ENCODE results near the gene ADGRB3.

Gene ADGRB3

DNA sequence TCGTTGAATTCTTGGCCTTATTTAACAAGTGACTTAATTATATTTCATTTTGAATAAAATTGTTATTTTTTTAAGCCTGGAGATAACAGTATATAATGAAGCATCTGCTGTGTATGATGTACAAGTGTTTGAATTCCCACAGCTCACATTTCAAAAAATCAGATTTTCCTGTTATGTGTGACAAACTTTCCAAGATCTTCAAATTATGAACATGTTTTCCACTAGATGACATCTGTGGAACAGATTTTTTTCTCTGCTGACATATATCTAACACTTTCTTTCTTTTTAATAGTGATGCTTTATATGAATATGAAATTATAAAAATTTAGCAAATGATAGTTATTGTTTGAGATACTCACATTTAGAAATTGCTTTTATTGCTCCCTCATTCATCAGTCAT, 678.9 kb downstream of the ADGRB3 start:
- no peak for DNase-seq

DNA sequence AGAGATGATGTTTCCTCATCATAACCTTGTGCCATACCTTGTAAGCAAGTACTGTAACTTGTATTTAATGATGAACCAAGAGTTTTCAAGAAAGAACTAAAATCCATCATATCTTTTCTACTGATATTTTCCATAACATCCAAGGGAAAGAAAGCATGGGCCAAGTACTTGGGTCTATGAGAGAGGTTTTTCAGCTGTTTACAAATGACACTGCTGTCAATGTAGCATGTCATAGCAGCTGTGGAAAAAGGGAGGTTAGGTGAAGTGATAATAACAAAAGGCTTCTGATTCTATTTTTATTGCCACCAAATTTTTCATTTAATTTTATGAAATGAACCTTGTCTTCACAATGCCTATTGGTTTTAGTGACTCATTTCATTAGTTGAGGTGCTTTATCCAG, 679.4 kb downstream of the ADGRB3 start:
- DNase-seq, result no peak

DNA sequence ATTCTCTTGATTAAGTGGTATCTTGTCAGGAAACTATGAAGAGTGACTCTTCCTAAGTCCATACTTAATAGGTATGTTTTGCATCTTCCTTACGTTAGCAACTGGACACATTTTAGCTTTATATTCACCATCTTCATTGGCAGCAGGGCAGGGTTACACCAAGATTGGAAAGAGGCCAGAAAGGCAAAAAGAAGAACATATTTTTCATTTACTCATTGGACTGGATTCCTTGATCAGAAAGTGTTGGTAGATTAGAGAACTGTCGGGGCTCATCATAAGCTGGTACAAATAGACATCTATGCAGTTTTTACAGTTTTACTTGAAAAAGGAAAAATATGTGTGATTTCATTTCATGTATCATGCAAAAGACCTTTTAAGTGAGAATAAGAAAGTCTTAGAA, 696.8 kb downstream of the ADGRB3 start:
- DNase-seq, result no peak

DNA sequence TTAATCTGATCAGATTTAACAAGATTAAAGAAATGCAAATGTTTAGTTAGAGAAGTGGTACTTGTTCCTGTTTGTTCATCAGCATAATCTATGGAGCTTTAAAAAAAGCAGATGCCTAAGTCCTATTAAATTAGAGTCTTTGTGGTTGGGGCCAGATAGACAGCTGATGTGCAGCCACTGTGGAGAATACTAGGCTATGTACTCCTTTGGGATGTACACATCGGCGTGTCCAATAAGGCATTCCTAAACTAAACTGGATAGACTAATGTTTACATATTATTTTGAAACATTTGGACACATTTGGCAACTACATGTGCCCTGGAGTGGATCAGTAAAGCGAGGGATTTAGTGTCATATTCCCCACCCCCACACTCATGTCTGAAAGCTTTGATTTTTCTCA, 702.2 kb downstream of the ADGRB3 start:
- DNase-seq, result no peak

DNA sequence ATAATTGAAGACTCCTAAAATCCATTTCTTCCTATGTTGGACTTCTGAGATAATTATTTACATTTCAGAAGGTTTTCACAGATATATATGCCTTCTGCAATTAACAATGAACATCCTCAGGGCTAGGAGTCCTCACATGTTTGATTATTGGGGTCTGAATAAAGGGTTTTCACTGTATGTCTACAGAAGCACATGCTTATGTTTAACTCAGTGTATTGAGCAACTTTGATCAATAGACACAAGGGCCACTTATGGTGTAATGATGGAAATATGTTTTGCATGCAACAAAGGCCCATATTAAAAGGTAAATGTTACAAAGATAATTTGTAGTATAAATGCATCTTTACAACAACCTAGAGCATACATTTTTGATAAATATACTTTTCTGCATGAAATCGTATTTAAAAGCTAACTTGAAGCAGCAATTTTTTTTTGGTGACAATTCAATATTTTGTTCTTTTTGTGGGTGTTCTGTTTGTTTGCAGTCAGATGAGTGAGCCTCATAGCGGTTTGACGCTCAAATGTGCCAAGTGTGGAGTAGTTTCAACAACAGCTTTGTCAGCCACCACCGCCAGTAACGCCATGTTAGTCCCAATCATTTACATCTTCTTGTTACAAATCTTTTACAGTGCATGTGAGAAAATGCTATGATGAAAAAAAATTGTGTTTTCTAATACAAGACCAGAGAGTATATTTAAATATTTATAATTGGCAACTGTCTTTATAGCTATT, 703.5 kb downstream of the ADGRB3 start:
- DNase-seq, result no peak

DNA sequence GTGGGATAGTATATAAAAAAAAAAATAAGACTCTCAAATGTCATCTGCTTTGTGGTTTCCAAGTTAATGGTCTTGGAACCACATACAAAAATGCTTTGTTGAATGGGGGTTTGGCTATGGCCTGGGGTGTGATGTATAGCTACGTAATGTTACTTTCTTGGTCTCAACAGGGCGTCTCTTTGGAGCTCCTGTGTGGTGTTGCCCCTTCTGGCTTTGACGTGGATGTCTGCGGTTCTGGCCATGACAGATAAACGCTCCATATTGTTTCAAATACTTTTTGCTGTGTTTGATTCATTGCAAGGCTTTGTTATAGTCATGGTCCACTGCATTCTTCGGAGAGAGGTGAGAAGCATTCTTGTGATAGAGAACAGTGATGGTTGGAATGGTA, 704.1 kb downstream of the ADGRB3 start:
- no peak for DNase-seq

DNA sequence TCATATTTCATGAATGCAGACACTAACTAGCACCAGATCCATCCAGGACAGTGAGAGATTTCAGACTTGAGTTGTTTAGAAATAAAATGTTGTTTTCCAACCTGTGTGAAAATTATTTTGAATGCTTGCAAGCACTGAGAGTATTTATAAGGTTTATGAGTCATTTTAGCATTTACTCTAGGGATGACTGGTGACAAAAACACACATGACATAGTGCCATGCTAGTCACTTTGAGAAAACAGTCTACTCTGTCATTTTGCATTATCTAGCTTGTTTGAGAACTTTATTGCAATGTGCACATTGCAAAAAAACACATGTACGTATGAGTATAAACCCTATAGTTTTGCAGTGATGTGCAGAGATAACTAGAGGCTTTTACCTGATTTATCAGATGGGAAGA, 705.1 kb downstream of the ADGRB3 start:
- DNase-seq, result no peak

DNA sequence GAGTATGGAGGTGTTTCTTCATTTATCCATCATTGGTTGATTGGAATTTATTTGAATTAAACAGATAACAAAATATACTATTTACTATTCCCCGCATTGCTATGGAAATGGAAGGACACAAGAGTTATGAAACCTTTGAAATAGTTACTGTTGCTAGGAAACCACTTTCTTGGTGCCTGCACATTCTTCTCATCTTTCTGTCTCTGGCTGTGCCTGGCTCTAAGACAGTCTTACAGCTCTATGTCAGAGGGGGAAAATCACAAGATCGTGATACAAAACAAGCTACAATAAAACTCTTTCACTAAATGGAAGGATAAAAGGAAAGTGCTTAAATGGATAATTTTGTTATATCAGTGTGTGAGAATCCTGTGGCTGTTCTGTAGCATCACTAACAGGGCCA, 708.8 kb downstream of the ADGRB3 start:
- DNase-seq, result peak in 3 of 51 donors; percentile 5 to 23 (median 5)

DNA sequence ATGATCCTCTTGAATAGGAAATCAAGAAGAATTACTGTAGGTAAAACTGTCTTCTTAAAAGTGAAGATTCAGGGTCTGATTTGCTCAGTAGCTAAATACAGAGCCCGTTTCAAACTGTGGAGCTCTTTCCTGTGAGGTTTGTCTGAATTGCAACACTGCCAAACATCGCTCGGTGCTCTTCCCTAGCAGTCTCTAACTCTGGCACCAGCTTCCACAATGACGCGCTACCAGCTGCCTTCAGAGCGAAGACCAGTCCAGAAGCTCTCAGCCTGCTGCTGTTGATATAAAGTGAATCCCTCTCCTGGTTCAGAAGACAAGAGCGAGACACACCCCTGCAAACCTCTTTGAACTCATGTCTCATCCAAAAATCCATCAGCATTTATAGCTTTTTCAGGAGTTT, 714.7 kb downstream of the ADGRB3 start:
- DNase-seq, result peak in 36 of 51 donors; percentile 1 to 65 (median 17)

DNA sequence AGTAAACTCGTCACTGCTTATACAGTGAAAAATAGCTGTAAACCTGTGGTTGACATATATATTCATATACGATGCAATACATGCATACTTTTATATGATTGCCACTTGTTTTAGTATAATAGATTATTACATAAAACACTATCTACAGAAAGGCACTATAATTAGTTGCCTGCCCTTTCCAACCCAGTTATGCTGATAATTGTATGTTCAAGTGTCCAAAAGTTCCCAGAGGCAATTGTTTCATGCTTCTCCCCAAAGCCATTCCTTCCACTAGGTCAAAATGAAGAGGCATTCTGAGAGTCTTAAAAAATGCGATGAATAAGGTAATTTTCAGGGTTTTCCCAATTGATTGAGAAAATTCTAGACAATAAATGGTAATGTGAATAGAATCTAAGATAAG, 727.1 kb downstream of the ADGRB3 start:
- DNase-seq, result no peak

DNA sequence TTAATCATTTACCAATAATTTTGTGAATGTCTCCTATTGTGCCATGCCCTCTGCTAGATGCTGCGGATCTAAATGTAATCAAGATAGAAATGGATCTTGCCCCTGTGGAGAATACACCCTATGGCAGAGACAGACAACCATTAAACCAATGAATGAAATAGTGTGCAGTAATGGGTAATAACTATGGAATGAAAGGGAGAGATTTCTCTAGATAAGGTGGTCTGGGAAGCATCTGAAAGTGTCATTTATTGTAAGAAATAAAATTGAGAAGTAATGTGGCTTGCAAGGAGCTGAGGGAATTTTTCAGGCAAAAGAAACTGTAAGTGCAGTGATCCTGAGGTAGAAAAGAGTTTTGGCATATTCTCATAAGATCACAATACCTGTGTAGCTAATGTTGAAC, 731.7 kb downstream of the ADGRB3 start:
- no peak for DNase-seq

DNA sequence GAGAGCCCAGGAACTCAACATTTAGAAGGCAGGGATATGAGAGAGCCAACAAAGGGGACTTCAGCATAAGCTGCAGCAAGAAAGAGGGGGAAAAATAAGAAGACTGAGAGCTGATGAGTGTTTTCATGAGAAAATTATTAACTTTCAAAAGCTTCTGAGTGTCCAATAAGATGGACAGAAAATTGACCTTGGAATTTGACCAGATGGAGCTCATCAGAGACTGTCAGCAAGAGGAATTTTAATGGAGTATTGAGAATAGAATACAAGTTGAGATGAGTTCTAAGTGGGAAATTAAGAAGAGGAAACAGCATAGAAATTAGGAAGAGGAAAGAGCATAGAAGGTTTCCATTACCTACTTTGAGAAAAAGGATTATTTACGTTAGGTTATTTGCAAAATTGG, 733.5 kb downstream of the ADGRB3 start:
- DNase-seq, result no peak

DNA sequence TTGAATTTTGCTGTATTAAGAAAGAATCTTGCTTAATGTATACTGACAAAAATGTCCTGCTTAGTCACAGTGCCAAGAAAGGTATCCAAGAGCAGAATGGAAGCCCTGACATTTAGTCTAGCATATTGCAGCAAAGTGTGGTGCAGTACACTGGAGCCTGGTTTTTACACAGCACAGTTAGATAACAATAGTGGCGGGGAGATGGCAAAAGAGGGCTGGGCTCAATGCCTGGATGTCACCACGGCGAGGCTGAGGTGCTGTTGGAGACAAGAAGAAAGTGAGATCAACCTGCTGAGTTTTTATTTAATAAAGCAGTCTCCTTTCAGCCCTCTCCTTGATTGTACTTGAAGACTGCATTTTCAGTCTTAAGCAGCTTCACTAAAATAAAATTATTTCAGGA, 735.7 kb downstream of the ADGRB3 start:
- DNase-seq, result peak in 6 of 51 donors; percentile 0 to 26 (median 2)

DNA sequence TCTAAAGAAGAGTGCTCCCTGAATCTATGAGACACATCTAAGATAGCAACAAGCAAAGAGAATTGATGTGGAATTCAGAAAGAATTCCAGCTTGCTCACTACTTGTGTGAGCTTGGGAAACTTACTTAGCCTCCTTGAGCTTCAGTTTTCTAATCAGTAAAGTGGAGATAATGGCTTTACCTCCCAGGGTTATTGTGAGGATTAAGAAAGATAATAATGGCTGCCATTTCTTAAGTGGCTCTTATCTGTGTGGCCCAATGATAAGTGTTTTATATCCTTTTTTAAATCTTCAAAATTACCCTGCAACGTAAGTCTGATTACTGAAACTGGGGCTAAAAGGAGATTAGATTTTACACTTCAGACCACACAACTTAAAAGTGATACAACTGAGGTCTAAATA, 743.2 kb downstream of the ADGRB3 start:
- DNase-seq, result no peak

DNA sequence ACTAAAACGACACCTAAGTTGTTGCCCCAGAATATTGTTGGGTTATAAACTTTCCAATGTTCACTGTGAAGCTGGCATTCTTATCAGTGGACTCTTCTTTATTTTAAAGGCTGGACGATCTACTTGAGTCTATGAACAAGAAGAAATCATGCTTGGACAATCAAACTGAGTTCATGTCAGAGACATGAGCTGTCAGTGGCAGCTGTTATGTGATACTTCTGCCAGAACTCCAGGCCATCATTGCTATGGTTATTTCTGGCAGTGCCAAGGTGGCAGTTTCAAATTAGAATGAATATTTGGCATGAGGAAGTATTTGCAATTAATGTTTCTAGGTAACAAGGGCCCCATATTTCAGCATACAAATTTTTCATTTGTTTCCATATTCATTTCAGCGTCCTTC, 744.4 kb downstream of the ADGRB3 start:
- no peak for DNase-seq

DNA sequence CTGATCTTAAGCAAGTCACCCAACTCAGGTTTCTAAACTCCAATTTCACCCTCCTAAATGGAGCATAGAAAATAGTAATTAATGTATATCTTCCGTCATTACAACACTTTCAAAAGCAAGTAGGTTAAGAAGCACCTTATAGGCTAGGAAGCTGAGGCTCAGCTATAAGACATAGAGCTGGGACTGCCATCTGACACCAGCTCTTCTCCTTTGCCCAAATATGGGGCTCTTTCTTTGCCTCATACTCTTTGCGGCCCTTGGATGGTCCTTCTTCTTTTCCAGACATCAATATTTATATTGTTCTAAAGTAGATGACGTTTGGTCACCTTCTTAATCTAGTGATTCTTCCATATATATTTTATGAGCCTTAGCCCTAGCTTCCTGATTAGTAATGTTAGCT, 748.5 kb downstream of the ADGRB3 start:
- DNase-seq, result no peak

DNA sequence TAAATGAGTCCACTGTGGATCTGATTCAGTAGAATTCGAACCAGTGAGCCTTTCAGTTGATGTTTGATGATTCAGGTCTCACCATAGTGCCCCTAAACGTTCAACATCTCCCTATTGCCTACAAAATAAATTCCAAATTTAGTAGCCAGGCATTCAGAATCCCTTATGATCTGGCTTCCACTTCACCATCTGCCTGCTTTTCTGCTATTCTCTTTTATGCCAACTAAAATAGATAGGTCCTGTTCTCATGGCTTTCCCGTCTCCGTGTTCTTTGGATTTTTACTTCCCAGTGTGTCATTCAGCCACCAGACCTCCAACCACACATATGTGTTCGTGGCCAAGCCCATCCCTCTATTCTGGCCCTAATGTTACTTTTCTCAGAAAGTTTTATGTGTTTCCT, 751.3 kb downstream of the ADGRB3 start:
- no peak for DNase-seq

DNA sequence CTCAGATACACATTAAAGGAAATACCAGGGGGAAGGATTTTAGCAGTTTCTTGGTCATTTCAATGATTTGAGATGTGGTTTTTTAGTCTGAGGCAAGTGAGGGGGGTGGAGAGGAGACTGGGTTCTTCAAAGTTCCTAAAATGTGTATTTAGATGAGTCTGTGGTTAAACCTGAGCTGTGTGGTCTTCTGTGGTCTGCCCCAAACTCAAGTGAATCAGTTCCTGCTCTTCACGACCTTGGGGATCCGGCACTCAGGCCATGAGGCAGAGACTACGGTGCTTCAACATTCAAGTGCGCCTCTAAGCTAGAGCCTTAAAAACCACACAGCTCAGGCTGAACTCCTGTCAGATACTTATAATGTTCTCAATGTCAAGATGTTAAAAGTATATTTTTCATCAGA, 755.0 kb downstream of the ADGRB3 start:
- DNase-seq, result no peak

DNA sequence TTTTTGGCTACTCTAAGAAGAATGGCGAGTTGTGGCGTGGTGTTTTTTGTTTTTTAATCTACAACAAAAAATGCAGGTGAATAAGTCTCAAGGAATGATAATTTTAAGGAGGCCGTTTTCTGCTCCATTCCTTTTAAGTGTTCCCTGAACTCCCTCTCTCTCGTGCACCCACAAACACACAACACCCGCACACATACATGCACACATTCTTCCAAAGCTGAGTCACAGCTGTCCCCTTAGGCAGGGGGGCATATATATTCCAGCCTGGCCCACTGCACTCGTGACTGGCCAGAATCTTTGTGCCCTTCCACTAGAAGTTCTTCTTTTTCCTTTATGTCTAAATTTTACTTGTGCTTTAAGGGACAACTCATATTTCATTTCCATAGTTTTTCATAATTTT, 756.0 kb downstream of the ADGRB3 start:
- no peak for DNase-seq

DNA sequence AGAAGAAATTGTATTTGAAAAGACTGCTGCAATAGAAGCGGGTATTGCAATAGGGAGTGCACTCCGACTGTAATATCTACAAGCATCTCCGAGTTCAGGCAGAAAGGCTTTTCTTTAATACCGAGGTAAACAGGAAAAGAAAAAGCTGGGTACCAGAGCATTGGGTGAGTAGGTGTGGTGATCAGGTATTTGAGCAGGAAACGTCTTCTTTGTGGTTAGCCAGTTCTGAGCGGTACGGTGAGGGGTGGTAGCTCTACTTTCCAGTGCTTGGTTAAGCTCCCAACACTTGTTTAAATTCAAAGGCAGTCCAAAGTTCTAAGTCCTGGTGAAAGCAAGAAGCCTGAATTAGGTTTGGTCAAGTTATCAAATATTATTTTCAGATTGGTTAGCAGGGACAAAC, 757.7 kb downstream of the ADGRB3 start:
- DNase-seq, result no peak

DNA sequence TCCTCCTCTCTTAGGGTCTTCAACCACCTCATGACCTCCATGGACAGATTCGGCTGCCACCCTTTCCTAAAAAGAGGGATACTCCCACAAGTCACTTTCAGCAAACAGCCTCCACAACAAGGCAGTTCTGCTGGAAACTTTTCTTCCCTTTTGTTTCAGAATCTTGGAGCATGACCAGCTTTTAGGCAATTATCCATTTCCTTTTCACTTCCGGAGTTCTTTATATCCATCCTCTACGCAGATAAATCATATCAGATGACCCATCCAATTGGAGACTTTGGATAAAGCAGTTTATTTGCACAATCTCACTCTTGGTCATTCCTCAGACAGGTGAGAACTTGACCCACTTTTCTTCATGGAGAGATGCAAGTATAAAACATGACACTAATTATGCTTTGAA, 763.2 kb downstream of the ADGRB3 start:
- no peak for DNase-seq

DNA sequence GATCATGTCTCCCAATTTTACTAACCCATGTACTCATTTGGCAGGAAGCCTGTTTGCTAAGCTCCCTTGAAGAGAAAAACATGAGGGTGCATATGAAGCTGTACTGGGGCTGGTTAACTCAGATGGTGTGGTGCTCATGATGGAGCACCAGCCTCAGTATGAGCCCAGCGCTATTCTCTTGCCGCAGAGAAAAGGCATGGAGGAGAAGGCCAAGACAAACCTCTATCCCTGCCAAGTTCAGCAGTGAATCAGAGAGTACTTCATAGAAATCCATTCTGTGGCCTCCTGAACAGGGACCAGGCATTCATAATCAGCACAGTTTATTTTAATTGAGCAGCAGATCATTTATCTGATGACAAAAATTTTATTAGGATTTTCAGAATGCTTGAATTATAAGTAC, 763.6 kb downstream of the ADGRB3 start:
- peak in 8 of 51 donors; percentile 1 to 53 (median 7) for DNase-seq

DNA sequence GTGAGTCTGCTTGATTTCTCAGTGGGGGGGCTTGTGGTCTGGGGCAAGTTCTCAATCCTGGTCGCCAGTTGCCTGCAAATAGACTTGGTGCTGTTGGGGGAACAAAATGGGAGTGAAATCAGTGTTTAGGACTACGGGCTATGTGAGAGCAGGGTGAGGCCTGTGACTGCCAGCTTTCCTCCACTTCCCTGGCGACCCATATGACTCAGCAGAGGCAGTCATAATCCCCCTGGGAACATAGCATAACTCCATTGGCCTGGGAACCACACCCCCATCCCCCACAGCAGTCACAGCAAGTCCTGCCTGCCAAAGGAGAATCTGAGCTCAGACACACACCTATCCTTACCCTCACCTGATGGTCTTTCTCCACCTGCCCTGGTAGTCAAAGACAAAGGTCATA, 773.8 kb downstream of the ADGRB3 start:
- no peak for DNase-seq

DNA sequence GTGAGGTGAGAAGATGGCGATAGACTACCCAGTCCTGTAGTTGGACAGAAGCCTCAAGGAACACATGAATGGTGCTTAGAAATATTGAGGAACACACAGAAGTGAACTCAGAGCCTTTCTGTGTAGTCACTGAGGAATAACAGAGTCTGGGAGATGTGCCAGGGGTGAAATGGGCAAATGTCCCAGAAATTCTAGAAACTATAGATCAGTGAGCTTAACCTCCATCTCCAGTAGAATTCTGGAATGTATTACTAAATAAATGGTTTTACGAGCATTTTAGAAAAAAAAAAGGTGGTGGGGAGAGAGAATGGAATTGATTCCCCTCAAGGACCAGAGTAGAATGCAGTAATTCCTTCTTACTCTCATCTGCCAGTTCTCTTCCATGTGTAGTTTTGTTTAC, 781.7 kb downstream of the ADGRB3 start:
- DNase-seq, result peak in 4 of 51 donors; percentile 2 to 15 (median 2)

Data from hypothalamus (tissue), 51 donors.